Measurements from ENCODE around the gene HSPA1L.

Gene HSPA1L

DNA sequence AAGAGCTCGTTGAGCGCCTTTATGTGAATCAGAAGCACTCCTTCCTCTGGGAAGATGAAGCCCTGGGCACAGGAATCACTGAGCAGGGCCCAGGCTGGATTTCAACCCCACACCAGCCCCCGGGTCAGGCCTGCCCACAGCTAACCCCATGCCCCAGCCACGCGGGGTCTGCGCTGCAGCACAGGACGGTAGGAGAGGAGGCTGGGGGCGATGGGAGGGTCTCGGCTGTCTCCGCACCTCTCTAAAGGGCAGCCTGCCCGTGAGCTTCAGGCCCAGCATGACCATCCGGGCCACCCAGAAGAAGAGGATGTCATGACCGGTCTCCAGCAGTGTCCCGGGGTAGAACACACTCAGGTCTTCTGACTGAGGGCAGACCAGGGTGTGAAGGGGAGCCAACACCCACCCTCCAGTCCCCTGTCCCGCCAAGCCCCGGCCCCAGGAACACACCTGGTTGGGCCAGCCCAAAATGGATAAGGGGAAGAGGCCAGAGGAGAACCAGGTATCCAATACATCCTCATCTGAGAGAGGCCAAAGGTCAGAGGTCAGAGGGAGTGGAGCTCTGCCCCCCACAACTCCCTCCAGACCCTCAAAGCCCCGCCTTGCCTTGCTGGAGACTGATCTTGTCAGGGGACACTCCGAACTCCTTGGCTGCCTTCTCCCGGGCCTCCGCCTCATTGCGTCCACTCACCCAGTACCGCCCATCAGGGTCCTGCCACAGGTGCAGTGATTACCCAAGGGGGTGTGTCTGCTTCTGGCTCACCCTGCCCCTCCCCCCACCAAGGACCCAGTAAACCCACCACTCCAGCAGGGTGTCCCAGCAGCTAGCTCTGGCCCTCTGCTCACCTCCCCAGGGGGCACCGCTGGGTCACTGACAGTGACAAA lies 33.6 kb downstream of the HSPA1L start:
- no peak for DNase-seq

DNA sequence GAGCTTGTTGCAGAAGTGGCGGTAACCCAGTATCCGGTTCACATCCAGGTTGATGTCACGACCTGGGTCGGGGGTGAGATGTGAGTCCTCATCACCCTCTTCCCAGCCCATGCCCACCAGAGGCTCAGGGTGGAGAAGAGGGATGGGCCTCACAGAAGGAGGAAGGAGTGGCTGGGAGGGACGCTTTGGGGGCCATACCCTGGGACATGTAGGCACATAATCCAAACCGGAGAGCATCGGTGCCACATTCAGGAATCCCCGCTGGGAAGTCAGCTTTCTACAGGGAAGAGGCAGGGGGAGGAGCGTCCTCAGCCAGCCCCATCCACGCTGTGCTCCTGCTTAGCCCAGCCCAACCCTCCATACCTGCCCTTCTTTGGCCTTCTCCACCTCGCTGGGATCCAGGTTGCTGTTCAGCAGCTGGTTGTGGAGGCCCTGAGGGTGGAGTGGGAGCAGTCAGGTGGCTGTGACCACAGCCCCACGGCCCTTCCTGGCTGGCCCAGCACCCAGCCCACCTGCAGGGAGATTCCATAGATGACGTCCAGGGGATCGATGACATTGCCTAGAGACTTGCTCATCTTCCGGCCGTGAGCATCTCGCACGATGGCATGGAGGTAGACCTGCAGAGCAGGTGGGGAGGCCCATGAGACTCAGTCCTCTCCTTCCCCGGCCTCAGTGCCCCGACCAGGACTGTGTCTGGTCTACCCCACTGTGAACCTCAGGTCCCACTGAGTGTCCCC lies 34.4 kb downstream of the HSPA1L start:
- no peak for DNase-seq

DNA sequence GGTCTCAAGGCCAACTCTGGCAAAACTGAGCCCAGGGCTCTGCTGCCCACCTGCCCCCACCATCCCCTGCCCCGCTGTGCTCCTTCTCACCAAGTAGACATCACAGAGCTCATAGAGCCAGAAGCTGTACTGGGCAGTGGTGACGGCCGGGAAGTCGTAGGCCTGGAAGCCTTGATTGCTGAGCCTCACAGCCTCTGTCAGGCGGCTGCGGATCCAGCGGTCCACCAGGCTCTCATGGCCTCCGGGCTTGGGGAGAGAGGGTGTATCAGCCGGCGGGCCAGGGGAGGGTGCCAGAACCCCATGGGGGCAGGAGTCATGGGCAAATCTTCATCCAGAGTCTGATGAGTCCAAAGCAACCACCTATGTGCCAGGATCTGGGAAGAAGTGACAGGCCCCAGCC lies 35.2 kb downstream of the HSPA1L start:
- DNase-seq: no peak

GRCh38 chr6:31778999-31779885 lies 35.8 kb downstream of the HSPA1L start:
- no peak for DNase-seq

- DNase-seq: no peak
Observed at GRCh38 chr6:31778193-31778592, 36.9 kb downstream of the HSPA1L start.

GRCh38 chr6:31777667-31778050 lies 37.4 kb downstream of the HSPA1L start:
- no peak for DNase-seq

DNA sequence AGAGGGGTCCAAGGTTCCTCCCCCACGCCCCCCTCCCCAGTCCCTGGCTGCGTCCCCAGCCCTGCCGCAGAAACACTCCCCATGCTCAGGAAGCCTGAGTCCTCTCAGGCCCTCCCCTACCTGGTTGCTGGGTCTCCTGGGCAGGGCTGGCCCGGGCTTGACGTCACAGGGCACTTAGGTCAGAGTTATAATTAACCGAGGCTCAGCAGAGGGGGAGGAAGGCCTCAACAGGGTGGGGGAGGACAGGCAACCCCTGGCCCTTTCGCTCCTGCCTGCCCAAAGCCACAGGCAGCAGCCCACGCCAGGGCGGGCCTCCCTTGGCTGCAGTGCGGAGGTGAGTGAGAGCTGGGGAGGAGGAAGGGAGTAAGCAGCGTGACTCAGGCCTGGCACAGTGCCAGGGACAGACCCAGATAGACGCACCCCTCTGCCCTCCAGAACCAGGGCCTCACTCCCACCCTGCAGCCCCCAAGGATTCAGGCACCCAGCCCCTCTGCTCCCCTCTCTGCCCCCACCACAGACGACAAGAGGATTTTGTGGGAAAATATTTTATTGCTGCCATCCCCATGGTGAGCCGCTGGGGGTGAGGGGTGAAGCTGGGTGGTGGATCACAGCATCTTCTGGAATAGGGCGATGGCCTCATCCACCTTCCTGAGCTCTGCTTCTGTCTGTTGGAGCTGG lies 38.0 kb downstream of the HSPA1L start, which contains the start of gene VWA7:
VWA7 (minus strand) TSS at position 340 of the 678 bp plus-strand sequence. CDS start 549 bp downstream, outside the sequence.
- DNase-seq: peak in 1 of 2 experiments; percentile 54

DNA sequence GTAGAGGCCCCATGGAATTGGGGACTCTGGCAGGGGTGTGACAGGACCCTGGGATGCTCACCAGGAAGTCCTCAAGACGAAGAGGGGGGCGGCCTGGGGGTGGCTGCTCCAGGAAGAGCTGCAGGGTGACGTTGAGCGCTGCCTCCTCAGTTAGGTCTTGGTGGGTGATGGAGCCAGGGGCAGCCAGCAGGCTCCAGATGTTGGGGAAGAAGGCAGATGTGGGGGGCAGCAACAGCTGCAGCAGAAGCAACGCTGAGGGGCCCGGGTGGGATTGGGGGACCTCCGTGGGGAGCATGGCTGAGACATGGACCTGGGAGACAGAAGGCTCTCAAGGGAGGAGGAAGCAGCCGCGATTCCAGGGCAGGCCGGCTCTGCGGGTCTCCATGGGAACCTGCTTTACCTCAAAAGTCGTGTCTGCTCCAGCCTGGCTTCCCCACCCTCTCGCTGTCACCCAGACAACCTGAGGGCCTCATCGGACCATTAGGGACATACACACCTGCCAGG lies 38.5 kb downstream of the HSPA1L start:
- no peak for DNase-seq

- DNase-seq: no peak
Observed at GRCh38 chr6:31775633-31776484, 39.2 kb downstream of the HSPA1L start.

DNA sequence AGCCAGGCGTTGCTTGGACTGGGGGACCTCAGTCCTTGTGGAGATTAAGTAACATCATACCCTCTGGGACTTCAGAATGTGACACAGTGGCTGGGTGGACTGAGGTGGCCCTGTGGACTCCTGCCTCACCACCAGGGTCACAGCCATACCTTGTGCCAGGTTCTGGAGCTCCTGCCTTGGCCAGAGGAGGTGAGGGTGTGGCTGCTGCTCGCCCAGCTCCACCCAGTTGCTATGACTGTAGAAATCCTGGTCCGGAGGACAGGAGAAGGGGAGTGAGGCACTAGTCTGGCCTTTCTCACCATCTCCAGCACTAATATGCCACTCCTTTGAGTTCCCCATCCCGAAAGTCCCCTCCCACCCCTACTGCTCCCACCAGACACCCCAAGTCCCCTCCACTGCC lies 39.9 kb downstream of the HSPA1L start:
- no peak for DNase-seq

DNA sequence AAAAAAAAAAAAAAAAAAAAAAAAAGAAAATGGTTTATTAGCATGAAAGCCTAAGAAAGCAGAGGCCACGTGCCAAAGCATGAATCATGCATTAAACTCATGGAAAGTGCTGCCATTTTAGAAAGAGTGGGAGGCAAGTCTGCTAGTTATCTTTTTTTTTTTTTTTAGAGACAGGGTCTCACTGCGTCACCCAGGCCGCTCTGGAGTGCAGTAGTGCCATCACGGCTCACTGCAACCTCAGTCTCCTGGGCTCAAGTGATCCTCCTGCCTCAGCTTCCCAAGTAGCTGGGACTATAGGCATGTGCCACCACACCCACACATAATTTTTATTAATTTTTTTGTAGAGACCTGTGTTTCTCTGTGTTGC lies 43.1 kb downstream of the HSPA1L start:
- DNase-seq: no peak

GRCh38 chr6:31770860-31771259 lies 44.2 kb downstream of the HSPA1L start:
- DNase-seq: no peak

DNA sequence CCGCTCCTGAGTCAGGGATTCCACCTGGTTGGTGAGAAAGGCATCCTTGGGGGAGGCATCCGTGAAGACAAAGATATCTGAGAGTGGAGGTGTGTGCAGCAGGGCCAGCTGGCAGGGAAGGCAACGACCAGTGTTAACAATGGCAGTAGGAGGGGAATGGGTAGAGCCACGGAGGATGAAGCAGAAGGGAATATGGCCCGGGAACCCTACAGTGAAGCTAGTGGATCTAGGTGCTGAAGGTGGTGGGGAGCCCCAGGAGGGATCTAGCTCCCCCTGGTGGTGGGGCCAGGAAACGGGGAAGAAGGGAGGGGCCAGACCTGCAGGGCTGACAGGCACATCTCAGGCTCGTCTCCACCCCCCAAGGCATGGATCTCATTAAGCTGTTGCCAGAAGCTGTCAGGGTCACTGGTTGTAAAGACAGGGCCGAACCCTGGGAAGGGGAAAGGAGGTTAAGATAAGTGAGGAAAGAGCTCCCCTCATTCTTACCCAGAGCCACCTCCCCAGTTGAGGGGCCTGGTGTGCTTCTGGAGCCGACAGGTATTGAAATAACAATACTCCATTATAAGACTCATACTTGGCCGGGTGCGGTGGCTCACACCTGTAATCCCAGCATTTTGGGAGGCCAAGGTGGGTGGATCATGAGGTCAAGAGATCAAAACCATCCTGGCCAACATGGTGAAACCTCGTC lies 45.3 kb downstream of the HSPA1L start:
- peak in 1 of 2 experiments; percentile 34 for DNase-seq

DNA sequence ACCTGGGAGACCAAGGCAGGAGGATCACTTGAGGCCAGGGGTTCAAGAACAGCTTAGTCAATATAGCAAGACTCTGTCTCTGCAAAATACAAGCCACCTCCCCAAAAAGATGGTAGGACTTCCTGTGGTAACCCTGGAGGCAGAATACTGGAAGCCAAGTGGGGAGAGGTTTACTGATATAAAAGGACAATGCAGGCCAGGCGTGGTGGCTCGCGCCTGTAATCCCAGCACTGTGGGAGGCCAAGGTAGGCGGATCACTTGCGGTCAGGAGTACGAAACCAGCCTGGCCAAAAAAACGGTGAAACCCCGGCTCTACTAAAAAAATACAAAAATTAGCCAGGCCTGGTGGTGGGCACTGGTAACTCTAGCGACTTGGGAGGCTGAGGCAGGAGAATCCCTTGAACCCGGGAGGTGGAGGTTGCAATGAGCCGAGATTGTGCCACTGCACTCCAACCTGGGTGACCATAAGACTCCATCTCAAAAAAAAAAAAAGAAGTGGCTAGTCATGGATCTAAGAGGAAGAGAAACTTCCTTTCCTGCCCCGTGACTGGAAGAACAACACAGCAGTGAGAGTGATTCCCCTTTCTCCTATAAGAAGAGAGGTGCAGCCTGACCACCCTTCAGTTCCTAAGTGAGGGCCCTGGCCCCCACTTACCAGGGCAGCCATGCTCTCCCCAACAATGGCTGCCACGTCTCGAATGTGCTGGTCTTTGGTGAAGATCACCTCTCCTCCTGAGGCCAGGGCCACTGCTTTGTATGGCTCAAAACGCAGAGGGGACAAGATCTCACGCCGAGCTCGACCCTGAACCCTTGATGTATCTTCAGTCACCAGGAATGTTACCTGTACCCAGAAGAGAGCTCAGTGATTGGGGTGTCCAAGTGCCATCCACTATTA lies 46.5 kb downstream of the HSPA1L start:
- no peak for DNase-seq

DNA sequence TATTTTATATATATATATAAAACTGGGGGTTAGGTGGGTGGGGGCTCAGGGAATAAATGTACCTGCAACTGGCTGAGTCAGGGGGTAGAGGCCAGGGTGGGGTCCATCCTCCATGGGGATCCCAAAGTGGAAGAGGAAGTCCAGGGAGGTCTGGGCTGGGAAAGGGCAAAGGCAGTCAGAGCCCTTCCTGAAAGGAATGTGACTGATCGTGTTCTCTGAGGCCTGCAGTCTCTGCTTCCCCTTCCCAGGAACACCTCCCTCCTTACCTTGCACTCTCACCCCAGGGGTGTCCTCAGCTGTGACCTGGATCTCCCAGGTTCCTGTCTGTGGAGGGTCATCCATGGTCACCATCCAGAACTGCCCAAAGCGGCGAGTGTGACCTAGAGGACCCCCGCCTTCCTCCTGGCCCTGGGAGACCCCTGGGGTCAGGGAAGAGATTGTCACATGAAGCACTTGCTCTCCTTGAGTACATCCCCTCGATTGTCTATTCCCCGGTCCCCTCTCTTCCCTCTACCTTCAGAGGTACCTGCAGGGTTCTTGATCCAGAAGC lies 47.9 kb downstream of the HSPA1L start:
- no peak for DNase-seq

- no peak for DNase-seq
Observed at GRCh38 chr6:31765910-31766794, 48.9 kb downstream of the HSPA1L start.

GRCh38 chr6:31765559-31765909 lies 49.5 kb downstream of the HSPA1L start:
- DNase-seq: no peak

DNA sequence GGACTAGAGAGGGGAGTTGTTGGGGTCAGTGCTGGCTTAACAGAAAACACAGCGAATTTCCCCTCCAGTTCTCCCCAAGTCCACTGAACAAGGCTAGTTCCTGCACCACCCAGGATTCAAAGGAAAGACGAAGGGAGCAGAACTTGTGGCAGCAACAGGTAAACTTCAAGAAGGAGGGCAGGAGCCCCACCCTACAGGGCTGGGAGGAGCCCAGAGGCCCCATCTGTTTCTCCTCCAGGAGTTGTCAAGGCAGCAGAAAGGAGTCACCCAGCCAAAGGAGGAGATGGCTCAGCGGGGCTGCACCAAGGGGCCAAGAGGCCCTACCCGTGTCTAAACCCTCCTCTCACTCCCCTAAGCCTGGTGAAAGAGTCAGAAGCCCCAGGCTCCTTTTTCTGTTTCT lies 50.9 kb downstream of the HSPA1L start:
- no peak for DNase-seq
